DND-41 (cell line): ENCODE results near the gene ABCB4.

Experiments
- ATAC-seq: fragments of 200-7000 bp; cut with Tn5 transposase; 3 replicates; pipeline ENCODE4 v1.9.1; 2021; ENCODE audit warnings: low read depth; ENCODE audit not compliant: insufficient read depth
- DNase-seq: peaks from one replicate; pipeline ENCODE4 v3.0.0-alpha.2; 2020
- H2AFZ ChIP-seq: 2 replicates; pipeline ENCODE4 v1.6.0; 2012; ENCODE audit warnings: low read depth, low read length
- H3K27ac ChIP-seq: 2 replicates; pipeline ENCODE4 v1.5.1; 2012; ENCODE audit warnings: low read length, inconsistent platforms
- H3K27me3 ChIP-seq: fragments of 200-600 bp; sonication (generic); 2 replicates; pipeline ENCODE4 v1.6.0; 2012; ENCODE audit warnings: low read length, mild to moderate bottlenecking, inconsistent platforms; ENCODE audit not compliant: insufficient read depth, poor library complexity
- H3K36me3 ChIP-seq: 2 replicates; pipeline ENCODE4 v1.5.1; 2012; ENCODE audit warnings: low read length, inconsistent platforms; ENCODE audit not compliant: insufficient read depth
- H3K4me1 ChIP-seq: 2 replicates; pipeline ENCODE4 v1.5.1; 2012; ENCODE audit warnings: mild to moderate bottlenecking, low read length; ENCODE audit not compliant: insufficient read depth
- H3K4me2 ChIP-seq: 2 replicates; pipeline ENCODE4 v1.6.0; 2012; ENCODE audit warnings: mild to moderate bottlenecking, moderate library complexity, low read length, inconsistent platforms; ENCODE audit not compliant: insufficient read depth
- H3K4me3 ChIP-seq, 2 experiments: fragments of 200-600 bp in 1 of 2; shearing (Covaris generic) in 1 of 2; 2 replicates each; pipeline ENCODE4 v1.5.1; 2012 to 2016; ENCODE audit warnings: inconsistent platforms in 2 of 2, low read length in 2 of 2, mild to moderate bottlenecking in 2 of 2, low read depth in 1 of 2, moderate library complexity in 1 of 2
- H3K79me2 ChIP-seq: 2 replicates; pipeline ENCODE4 v1.6.0; 2012; ENCODE audit warnings: low read length, inconsistent platforms; ENCODE audit not compliant: insufficient read depth
- H3K9ac ChIP-seq: 2 replicates; pipeline ENCODE4 v1.6.0; 2012; ENCODE audit warnings: low read depth, mild to moderate bottlenecking, inconsistent platforms, low read length, moderate library complexity
- H3K9me3 ChIP-seq: 2 replicates; pipeline ENCODE4 v1.5.1; 2012; ENCODE audit warnings: low read length, moderate library complexity, mild to moderate bottlenecking, inconsistent platforms; ENCODE audit not compliant: insufficient read depth, severe bottlenecking
- H4K20me1 ChIP-seq: 2 replicates; pipeline ENCODE4 v1.6.0; 2012; ENCODE audit warnings: low read length; ENCODE audit not compliant: insufficient read depth
- EZH2 ChIP-seq: IDR thresholded peaks from 3 replicates; pipeline ENCODE4 v1.6.1; 2012; ENCODE audit warnings: borderline replicate concordance, low read depth, mild to moderate bottlenecking, moderate library complexity, low read length, inconsistent platforms; ENCODE audit not compliant: severe bottlenecking
- TF ChIP-seq, protein P1 (sequence below): IDR thresholded peaks from 2 replicates; pipeline ENCODE4 v1.5.1; 2012; ENCODE audit warnings: borderline replicate concordance, low read length, moderate library complexity, mild to moderate bottlenecking; ENCODE audit not compliant: poor library complexity, severe bottlenecking; ENCODE audit errors: extremely low read depth

The ABCB4 gene

DNA sequence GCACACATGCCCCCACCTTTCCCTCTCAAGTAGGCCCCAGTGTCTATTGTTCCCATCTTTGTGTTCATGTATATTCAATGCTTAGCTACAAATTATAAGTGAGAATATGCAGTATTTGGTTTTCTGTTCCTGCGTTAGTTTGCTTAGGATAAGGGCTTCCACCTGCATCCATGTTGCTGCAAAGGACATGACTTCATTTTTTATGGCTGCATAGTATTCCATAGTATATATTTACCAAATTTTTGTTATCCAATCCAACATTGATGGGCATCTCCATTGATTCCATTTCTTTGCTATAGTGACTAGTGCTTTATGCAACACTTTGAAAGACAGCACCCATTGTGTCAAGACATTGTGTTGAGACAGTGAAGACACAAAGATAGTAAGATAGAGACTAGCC is 19.0 kb upstream of the ABCB4 start:
- no peak for ATAC-seq

DNA sequence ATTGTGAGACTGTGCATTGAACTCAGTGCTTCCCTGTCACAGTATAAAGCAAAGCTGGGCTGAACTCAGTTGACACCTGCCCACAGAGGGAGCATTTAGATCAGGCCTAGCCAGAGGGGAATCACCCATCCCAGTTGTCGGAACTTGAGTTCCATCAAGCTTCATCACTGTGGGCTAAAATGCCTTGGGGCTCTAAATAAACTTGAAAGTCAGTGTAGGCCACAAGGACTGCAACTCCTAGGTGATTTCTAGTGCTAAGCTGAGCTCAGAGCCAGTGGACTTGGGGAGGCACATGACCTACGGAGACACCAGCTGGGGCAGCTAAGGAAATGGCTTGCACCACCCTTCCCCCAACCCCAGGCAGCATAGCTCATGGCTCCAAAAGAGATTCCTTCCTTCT is 7.7 kb upstream of the ABCB4 start:
- H2AFZ ChIP-seq, result no peak overlapping the region
- no peak for DNase-seq

More for the DNA sequence above, 19.0 kb upstream of the ABCB4 start:
- Histone ChIP-seq H3K9me3 (no peaks in the 10 kb centered on the region), H4K20me1 (no peaks in the 10 kb centered on the region), H2AFZ (no peak overlapping the region), H3K27me3 (no peaks in the 10 kb centered on the region), H3K4me1 (no peaks in the 10 kb centered on the region), H3K4me2 (no peak overlapping the region), H3K36me3 (no peaks in the 10 kb centered on the region), H3K4me3 (no peak overlapping the region), H3K9ac (no peak overlapping the region), H3K27ac (no peak overlapping the region), H3K79me2 (no peaks in the 10 kb centered on the region)
- TF ChIP-seq, protein P1, sequence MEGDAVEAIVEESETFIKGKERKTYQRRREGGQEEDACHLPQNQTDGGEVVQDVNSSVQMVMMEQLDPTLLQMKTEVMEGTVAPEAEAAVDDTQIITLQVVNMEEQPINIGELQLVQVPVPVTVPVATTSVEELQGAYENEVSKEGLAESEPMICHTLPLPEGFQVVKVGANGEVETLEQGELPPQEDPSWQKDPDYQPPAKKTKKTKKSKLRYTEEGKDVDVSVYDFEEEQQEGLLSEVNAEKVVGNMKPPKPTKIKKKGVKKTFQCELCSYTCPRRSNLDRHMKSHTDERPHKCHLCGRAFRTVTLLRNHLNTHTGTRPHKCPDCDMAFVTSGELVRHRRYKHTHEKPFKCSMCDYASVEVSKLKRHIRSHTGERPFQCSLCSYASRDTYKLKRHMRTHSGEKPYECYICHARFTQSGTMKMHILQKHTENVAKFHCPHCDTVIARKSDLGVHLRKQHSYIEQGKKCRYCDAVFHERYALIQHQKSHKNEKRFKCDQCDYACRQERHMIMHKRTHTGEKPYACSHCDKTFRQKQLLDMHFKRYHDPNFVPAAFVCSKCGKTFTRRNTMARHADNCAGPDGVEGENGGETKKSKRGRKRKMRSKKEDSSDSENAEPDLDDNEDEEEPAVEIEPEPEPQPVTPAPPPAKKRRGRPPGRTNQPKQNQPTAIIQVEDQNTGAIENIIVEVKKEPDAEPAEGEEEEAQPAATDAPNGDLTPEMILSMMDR, result no peak
- no peak for TF ChIP-seq EZH2
- no peak for DNase-seq

DNA sequence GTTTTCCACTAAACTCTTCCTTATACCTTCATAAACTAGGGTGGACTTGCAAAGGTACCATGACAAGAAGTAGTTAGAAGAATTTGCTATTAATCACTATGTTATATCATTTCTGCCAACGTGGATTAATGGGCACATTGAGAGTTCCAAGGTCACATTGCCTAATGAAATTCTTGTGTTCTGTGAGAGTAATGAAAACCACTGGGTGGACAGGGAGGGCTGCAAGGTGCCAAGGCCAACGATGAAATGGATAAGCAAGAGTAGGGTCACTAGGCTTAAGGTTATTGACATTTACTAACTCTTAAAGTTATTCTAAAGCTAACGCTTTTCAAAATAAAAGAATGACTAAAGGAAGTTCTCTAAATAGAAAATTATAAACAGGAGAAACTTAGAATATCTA is 6.6 kb upstream of the ABCB4 start:
- TF ChIP-seq, protein P1, result no peak
- TF ChIP-seq EZH2, result no peak
- H3K36me3 ChIP-seq, result no peaks in the 10 kb centered on the region
- DNase-seq, result no peak

More for the DNA sequence above, 7.7 kb upstream of the ABCB4 start:
- Histone ChIP-seq H3K4me1 (no peaks in the 10 kb centered on the region), H3K27ac (no peak overlapping the region), H4K20me1 (no peaks in the 10 kb centered on the region), H3K27me3 (no peaks in the 10 kb centered on the region), H3K36me3 (no peaks in the 10 kb centered on the region), H3K9ac (no peak overlapping the region), H3K4me3 (no peak overlapping the region), H3K79me2 (no peaks in the 10 kb centered on the region), H3K4me2 (no peak overlapping the region), H3K9me3 (peaks cover 2% of the 10 kb centered on the region)
- no peak for ATAC-seq
- no peak for TF ChIP-seq EZH2
- TF ChIP-seq, protein P1, result no peak

DNA sequence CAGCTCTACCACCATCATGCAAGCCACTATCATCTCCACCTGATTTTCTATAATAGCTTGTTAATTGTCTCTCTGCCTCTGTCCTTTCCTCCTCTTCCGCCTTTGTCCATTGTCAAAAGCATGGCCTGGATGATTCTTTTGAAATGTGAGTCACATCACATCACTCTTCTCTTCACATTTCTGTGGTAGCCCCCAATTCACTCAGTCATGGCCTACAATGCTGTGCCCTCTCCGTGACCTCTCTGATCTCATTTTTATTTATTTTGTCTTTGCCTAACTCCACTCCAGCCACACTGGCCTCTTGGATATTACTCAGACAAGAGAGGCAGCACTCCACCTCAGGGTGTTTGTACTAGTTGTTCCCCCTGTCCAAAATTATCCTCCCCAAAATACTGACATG is 4.9 kb upstream of the ABCB4 start:
- Histone ChIP-seq H3K4me3 (no peak overlapping the region), H3K9me3 (peaks cover 2% of the 10 kb centered on the region), H3K9ac (no peak overlapping the region), H3K27me3 (no peaks in the 10 kb centered on the region), H2AFZ (no peak overlapping the region), H3K27ac (no peak overlapping the region), H3K4me2 (no peak overlapping the region), H3K36me3 (no peaks in the 10 kb centered on the region), H3K4me1 (no peaks in the 10 kb centered on the region), H3K79me2 (no peaks in the 10 kb centered on the region), H4K20me1 (no peaks in the 10 kb centered on the region)
- ATAC-seq (no peak), DNase-seq (no peak)
- TF ChIP-seq, protein P1, result no peak
- no peak for TF ChIP-seq EZH2

More for the DNA sequence above, 6.6 kb upstream of the ABCB4 start:
- ATAC-seq, result no peak
- H3K27ac ChIP-seq, result no peak overlapping the region
- H3K4me3 ChIP-seq, result no peak overlapping the region
- no peaks in the 10 kb centered on the region for H3K79me2 ChIP-seq
- H3K9ac ChIP-seq, result no peak overlapping the region
- H3K27me3 ChIP-seq, result no peaks in the 10 kb centered on the region
- H3K4me2 ChIP-seq, result no peak overlapping the region
- H3K4me1 ChIP-seq, result no peaks in the 10 kb centered on the region
- peaks cover 2% of the 10 kb centered on the region for H3K9me3 ChIP-seq
- no peak overlapping the region for H2AFZ ChIP-seq
- H4K20me1 ChIP-seq, result no peaks in the 10 kb centered on the region
